NCI-H2171 treated with DMSO at 0.1 percent for 48 hours (cell line): ENCODE results near the gene SCAF8.
A peak's percentile ranks its signal among the peaks of the same experiment; 100 is the strongest.
"Not testable (repeated sequence)": the region's sequence is repeated elsewhere in the genome, so short reads cannot be mapped to it uniquely, and the experiment has no call there.

Experiments
- DNase-seq: peaks from one replicate; lab custom pipeline; 2025; lab: John Stamatoyannopoulos, UW

The SCAF8 gene

GRCh38 chr6:154736618-154737259 is 3.5 kb downstream of the SCAF8 start:
- no peak for DNase-seq

DNA sequence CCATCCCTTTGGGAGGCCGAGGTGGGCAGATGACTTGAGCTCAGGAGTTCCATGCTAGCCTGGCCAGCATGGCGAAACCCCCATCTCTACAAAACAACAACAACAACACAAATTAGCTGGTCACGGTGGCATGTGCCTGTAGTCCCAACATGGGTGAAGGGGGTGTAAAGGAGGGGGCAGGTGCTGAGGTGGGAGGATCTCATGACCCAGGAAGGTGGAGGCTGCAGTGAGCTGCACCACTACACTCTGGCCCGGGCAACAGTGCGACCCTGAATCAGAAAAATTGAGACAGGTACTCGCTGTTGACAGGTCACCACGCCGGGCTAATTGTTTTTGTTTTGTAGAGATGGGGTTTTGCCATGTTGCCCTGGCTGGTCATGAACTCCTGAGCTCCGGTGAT is 4.2 kb downstream of the SCAF8 start:
- DNase-seq, result no peak

DNA sequence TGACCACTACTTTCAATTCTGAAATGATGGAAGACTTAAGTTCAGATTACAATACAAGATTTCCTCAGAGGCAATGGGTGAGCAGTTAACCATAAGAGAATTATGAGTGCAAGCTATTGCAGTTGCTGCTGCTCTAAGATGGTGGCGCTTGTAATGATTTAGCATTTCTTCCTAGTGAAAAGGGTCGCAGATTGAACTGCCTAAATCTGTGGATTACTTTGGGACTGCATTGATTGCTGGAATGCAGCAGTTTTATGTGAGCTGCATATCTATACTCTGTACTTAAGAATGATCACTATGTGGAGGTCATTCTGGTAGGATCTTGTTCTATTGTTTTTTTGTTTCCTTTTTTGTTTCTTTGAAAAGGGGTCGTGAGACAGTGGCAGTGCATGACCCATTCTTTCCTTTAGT is 5.3 kb downstream of the SCAF8 start:
- DNase-seq, result no peak

DNA sequence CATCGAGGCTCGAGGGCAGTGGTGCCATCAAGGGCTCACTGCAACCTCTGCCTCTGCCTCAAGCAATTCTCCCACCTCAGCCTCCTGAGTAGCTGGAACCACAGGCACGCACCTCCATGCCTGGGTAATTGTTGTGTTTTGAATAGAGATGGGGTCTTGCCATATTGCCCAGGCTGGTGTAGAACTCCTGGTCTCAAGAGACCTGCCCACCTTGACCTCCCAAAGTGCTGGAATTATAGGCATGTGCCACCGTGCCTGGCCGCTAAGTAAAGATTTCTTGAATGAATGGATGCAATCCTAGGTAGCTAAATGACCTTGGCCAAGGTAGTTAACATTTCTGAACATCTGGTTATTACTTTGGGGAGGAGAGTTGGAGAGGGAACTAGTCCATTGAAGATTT is 7.4 kb downstream of the SCAF8 start:
- no peak for DNase-seq

GRCh38 chr6:154742891-154743290 is 9.7 kb downstream of the SCAF8 start:
- no peak for DNase-seq

- not testable (repeated sequence) for DNase-seq
Measured at GRCh38 chr6:154744029-154744745, 11.0 kb downstream of the SCAF8 start.

DNA sequence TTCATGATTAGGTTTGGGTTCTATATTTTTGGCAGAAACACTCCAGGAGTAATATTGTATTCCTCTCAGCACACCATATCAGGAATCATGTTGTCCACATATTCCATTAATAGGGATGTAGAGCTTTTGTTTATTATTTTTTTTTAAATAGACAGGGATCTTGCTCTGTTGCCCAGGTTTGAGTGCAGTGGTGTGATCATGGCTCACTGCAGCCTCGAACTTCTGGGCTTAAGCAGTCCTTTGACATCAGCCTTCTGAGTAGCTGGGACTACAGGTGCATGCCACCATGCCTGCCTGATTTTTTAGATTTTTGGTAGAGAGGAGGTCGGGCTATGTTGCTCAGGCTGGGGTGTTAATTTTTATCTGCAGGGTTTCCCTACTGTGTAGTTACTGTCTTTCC is 12.0 kb downstream of the SCAF8 start:
- no peak for DNase-seq

DNA sequence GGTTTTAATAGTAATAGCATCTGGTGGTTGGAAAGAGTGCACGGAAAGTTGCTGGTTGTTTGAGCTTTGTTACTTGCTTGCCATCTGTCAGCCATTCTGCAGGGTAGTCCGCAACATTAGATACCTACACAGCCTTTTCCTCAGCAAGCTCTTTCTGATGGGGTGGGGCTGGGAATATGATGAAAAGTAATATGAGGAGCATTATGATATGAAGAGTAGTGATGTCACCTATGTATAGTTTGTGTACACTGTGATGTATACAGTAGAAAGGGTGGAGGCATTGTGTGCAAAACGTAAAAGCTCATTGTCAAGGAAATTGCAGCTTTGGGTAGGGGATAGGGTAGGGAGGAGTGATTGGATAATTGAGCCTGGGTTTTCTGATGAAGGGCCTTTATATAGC is 16.1 kb downstream of the SCAF8 start:
- DNase-seq, result peak; percentile 64

DNA sequence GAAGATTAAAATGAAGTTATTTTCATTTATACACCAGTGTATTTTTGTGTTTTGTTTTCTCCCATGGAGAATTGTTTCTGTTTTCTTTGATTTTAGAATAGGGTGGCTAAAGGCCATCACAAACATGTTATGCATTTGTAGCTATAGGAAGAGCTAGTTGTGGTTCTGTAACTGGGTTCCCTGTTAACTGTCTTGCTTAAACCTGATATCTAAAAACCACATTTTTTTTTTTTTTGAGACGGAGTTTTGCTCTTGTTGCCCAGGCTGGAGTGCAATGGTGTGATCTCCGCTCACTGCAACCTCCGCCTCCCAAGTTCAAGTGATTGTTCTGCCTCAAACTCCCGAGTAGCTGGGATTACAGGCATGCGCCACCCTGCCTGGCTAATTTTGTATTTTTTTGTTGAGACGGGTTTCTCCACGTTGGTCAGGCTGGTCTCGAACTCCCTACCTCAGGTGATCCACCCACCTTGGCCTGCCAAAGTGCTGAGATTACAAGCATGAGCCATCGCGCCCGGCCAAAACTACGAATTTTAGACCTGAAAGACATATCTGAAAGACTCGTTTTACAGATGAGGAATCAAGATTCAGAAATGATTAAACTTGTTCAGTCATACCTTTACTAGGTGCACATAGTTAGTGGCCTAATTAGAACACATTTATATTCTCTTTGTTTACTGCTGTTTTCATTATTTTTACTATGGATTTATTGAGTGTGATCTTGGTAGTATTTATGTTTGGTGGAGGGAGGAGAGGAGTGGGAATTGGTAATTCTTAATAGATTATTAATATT is 18.0 kb downstream of the SCAF8 start:
- DNase-seq, result no peak

DNA sequence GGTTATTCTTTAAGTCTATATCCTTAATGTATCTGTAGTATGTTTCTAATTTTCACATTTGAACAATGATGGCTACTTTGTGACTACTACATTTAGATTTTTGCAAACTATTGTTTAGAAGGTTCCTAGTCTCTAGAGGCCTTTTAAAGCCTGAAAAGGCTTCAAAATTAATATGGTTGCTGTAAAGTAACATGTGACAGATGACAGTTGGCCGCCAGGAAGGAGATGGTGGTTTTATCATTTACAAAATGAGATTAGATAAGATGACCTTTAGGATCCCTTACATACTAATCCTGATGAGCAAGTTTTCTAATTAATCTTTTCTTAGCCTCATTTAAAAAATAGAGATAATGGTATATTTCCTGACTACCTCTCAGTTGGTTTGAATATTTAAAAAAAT is 18.8 kb downstream of the SCAF8 start:
- DNase-seq, result no peak

GRCh38 chr6:154754152-154754551 is 20.9 kb downstream of the SCAF8 start:
- DNase-seq, result no peak

DNA sequence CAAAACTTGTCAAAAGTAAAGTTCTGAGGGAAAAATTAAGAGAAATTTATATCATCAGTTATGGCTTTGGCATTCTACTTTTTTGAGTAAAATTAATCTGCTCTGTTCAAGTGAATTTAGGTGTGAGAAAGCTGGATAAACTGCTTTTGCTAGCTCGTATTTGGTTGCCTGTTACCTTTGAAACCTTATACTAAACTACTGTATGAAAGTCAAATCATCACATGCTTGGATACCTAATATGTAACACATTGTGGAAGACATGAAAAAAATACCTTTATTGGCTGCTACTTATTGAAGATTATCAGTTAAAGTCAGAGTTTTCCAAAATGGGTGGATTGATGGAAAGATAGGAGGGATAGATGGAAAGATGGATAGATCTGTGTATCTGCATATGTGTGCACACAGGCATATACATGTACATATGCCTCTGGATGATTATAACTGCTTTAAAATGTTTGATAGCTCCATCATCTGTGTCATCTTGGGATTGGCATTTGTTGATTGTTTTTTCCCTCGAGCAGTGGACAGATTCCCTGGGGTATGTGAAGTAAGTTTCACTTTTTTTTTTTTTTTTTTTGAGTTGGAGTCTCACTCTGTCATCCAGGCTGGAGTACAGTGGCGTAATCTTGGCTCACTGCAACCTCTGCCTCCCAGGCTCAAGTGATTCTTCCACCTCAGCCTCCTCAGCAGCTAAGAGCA is 24.3 kb downstream of the SCAF8 start:
- peak; percentile 35 for DNase-seq

GRCh38 chr6:154758125-154758524 is 24.9 kb downstream of the SCAF8 start:
- no peak for DNase-seq

DNA sequence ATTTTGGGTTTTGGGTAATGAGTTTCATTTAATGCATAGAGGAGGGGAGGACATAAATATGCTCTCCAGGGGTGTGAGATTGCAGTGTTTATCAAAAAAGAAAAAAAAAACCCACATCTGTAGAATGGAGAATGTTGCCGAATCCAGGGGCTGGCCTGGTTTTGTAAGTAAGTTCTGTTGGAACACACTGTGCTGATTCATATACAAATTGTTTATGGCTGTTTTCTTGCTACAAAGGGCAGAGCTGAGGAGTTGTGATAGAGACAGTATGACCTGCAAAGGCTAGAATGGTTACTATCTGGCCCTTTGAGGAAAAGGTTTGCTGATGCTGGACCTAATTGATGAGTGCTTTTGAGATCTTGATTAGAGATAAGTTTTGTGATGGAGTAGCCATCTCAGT is 30.4 kb downstream of the SCAF8 start:
- no peak for DNase-seq

DNA sequence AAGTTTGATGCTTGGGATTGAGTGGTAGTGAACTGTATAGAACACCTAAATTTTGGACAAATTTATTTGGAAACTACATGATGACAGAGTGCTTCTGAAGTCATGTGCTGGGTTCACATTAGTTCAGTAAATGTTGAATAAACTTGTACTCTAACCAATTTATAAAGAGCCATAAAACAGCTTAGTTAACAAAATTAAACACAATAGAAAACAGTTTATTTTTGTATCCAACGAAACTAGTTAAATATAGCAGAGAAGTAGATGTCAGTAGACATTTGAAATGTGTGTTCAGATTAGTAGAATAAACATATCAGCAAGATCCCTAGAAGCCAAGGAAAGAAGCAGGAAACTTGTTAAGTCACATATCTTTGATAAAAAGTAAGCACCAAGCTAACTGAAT is 32.1 kb downstream of the SCAF8 start:
- DNase-seq, result no peak

- DNase-seq, result no peak
Measured at GRCh38 chr6:154766288-154766687, 33.1 kb downstream of the SCAF8 start.

GRCh38 chr6:154767003-154767723 is 33.9 kb downstream of the SCAF8 start:
- peak; percentile 31 for DNase-seq

- no peak for DNase-seq
Measured at GRCh38 chr6:154768280-154768679, 35.1 kb downstream of the SCAF8 start.

- DNase-seq, result no peak
Measured at GRCh38 chr6:154773610-154774089, 40.4 kb downstream of the SCAF8 start.

GRCh38 chr6:154779157-154779556 is 45.9 kb downstream of the SCAF8 start:
- not testable (repeated sequence) for DNase-seq

DNA sequence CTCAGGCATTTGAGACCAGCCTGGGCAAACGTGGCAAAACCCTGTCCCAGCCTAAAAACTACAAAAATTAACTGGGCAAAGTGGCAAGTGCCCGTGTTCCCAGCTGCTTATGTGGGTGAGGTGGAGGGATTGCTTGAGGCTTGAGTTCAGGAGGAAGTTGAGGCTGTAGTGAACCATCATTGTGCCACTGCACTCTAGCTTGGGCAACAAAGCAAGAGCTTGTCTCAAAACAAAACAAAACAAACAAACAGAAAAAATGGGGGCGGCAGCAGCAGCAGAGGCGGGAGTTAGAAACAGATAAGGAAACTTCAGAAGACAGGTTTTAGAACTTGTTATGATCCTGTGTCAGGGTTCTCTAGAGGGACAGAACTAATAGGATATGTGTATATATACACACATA is 49.0 kb downstream of the SCAF8 start:
- no peak for DNase-seq

- no peak for DNase-seq
Measured at GRCh38 chr6:154783229-154783628, 50.0 kb downstream of the SCAF8 start.
